Measurements from ENCODE around the gene CARS1.

Gene CARS1

DNA sequence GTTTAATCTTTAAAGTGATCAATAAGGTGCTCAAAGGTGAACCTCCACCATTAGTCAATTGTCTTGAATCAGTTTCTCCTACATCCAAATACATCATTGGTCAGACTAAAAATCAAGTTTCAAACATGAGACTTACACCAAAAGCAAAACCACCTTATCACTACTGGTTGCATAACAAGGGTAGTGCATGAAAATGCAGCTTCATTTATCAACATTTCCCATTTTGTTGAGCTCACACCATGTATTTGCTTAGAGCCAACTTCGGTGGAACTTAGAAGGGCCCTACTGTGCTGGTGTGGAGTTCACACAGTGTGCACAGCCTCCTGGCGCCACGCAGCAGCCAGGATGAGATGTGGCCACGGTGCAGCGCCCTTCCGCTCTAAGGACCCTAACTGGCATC, 104.9 kb downstream of the CARS1 start:
- no peak for FAIRE-seq

DNA sequence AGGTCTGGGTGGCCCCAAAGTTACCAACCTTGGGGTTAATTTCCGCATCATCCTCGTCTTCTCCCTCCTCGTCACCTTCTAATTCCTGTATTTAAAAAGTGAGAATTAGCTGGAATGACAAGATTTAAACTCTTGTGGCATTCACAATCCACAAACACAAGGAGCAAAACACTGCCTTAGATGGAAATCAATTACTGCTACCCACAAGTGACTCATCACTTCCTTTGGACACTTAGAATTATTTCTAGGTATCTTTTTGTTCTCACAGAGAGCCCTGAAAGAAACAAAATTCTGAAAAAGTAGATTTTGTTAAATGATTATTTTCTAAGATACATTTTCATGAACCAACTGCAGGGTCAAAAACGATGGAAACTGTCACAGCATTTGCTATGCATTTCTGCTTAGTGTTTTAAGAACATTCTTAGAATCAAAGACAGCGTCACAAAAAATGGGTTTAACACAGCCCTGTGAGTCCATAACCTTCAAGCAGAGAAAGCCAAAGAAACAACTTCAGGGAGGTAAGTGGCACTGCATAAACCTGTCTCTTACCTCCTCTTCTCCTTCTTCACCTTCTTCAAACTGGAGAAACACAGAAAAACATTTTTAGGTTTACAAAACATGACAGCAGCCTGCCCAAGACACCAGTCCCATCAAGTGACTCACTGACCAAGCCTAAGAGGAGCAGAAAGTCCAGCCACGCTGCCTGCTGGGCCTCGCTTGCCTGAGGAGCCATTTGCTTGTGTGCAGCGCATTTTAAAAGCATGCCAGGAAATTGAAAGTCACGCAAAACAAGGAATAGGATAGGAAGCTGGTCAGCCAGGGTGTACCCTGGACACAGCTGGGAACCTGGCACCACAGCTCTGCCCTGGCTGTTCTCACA, 105.8 kb downstream of the CARS1 start:
- no peak for FAIRE-seq
